ENCODE measurements around the gene MARCHF3.
A peak's percentile ranks its signal among the peaks of the same experiment; 100 is the strongest.
"Not testable (repeated sequence)": the region's sequence is repeated elsewhere in the genome, so short reads cannot be mapped to it uniquely, and the experiment has no call there.

The MARCHF3 gene

GRCh38 chr5:126866851-126867636 is 163.3 kb downstream of the MARCHF3 start:
- no peak for DNase-seq

- no peak for DNase-seq
Observed at GRCh38 chr5:126865299-126865698, 165.1 kb downstream of the MARCHF3 start.

GRCh38 chr5:126864042-126864688 is 166.2 kb downstream of the MARCHF3 start:
- DNase-seq = no peak

GRCh38 chr5:126863402-126863801 is 167.0 kb downstream of the MARCHF3 start:
- no peak for DNase-seq

GRCh38 chr5:126858441-126858840 is 171.9 kb downstream of the MARCHF3 start:
- no peak for DNase-seq

GRCh38 chr5:126857472-126858410 is 172.6 kb downstream of the MARCHF3 start:
- DNase-seq = no peak

- DNase-seq = no peak
Observed at GRCh38 chr5:126855266-126855665, 175.1 kb downstream of the MARCHF3 start.

GRCh38 chr5:126854526-126855110 is 175.7 kb downstream of the MARCHF3 start:
- DNase-seq = no peak

- DNase-seq = peak in 1 of 2 donors; percentile 8
Observed at GRCh38 chr5:126853541-126854307, 176.6 kb downstream of the MARCHF3 start.

- no peak for DNase-seq
Observed at GRCh38 chr5:126852841-126853271, 177.5 kb downstream of the MARCHF3 start.

- DNase-seq = peak in 1 of 2 donors; percentile 8
Observed at GRCh38 chr5:126852091-126852571, 178.2 kb downstream of the MARCHF3 start.

- peak in 1 of 2 donors; percentile 22 for DNase-seq
Observed at GRCh38 chr5:126851501-126852011, 178.8 kb downstream of the MARCHF3 start.

- no peak for DNase-seq
Observed at GRCh38 chr5:126849101-126849678, 181.2 kb downstream of the MARCHF3 start.

- no peak for DNase-seq
Observed at GRCh38 chr5:126848253-126848652, 182.1 kb downstream of the MARCHF3 start.

GRCh38 chr5:126847826-126848251 is 182.5 kb downstream of the MARCHF3 start:
- no peak for DNase-seq

- DNase-seq = no peak
Observed at GRCh38 chr5:126847456-126847820, 182.9 kb downstream of the MARCHF3 start.

GRCh38 chr5:126846744-126847455 is 183.5 kb downstream of the MARCHF3 start:
- no peak for DNase-seq

GRCh38 chr5:126846344-126846743 is 184.0 kb downstream of the MARCHF3 start:
- DNase-seq = no peak

- peak; percentile 32 to 52 for DNase-seq
Observed at GRCh38 chr5:126845470-126846070, 184.8 kb downstream of the MARCHF3 start.

GRCh38 chr5:126843375-126843774 is 187.0 kb downstream of the MARCHF3 start:
- DNase-seq = not testable (repeated sequence)

Measured in activated CD4-positive, alpha-beta T cell treated with anti-CD3 and anti-CD28 coated beads for 4 hours (primary cell).